SIG-M5 (cell line): ENCODE results near the gene COX14.
"Not testable (repeated sequence)": the region's sequence is repeated elsewhere in the genome, so short reads cannot be mapped to it uniquely, and the experiment has no call there.

Experiments
- DNase-seq: peaks from one replicate; lab custom pipeline; 2025; lab: John Stamatoyannopoulos, UW

The COX14 gene

DNA sequence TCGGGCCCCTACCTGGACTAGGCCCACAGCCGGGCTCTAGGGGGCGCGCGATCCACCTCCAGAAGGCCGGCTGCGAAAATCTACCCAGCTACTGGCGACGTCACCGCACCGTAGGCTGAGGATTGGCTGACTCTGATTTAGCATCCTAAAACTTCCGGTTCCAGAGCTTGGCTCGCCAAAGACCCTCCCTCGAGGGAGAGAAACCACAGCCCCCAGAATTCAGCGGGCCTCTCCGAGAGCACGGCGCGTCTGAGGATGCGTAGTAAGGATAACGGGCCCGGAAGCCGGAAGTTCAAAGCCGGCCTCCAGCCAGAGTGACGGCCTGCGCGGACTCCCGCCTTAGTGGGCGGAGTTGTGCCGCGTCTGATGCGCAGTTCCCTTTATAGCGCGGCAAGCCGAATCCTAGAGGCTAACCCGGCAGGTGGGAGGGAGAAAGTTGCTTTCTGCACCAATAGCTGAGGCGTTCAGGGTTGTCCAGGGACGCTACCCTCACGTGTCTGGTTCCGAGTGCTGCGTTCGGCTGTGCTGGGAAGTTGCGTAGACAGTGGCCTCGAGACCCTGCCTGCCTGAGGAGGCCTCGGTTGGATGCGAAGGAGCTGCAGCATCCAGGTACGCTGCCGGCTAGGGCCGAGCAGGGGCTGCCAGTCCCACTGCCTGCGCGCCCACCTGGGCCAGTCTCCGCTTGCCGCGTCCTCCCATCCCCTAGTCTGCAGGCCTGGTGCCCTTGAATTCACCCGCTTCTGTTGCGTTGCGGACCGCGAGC lies at the start of gene COX14:
COX14 (plus strand) TSS at position 544 of the 763 bp plus-strand sequence. CDS start 7,808 bp downstream, outside the sequence.
- DNase-seq, result peak; percentile 100

DNA sequence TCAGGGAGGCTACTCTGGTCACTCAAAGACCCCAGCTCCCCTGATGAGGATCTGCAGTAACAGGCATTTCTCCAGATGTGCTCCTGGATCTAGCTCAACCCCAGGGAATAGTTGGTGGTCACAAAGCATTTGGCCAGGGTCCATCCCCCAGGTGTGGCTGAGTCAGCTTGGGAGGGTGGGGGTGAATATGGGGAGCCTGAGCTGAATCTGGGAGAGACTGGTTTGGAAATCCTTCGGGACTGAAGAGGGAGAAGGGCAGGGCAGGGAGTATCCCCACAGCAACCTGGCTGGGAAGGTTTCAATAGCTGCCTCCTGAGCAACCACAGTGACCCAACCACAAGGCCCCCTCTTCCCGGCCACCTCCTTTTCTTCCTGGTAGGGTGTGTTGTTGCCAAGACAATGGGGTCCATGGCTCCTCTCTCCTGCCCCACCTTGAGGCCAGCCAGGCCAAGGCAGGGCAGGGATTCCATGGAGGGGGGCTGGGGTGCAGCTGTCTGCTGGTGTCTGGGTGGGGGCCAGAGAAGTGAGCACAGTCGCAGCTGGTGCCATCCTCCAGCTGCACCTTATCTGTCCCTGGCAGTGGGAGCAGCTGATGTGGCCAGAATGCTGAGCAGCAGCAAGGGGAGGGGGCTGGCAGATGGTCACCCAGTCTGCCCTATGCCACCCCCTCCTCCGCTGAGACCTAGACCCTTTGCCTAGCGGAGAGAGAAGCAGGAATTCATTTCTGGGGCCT lies 49.1 kb upstream of the COX14 start:
- DNase-seq, result no peak

GRCh38 chr12:50065726-50066310 lies 46.2 kb upstream of the COX14 start:
- DNase-seq, result no peak

- DNase-seq, result no peak
Observed at GRCh38 chr12:50066402-50066801, 45.6 kb upstream of the COX14 start.

GRCh38 chr12:50069069-50069468 lies 43.0 kb upstream of the COX14 start:
- DNase-seq, result no peak

DNA sequence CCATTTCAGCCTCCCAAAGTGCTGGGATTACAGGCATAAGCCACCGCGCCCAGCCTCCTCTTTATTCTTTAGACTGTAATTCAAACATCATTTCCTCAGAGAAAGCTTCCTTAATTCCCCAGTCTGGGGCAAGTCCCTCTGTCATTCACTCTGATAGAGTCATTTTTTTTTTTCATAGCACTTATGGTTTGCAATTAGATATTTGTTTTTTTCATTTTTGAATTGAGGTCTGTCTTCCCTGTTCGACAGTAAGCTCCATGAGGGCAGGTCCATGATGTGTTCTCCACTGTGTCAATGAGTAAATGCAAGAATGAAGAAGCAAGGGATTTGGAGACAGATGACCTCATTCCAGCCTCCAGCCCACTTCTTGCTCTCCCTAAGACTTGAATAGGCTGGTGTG lies 42.5 kb upstream of the COX14 start:
- no peak for DNase-seq

- DNase-seq, result no peak
Observed at GRCh38 chr12:50070314-50071060, 41.5 kb upstream of the COX14 start.

DNA sequence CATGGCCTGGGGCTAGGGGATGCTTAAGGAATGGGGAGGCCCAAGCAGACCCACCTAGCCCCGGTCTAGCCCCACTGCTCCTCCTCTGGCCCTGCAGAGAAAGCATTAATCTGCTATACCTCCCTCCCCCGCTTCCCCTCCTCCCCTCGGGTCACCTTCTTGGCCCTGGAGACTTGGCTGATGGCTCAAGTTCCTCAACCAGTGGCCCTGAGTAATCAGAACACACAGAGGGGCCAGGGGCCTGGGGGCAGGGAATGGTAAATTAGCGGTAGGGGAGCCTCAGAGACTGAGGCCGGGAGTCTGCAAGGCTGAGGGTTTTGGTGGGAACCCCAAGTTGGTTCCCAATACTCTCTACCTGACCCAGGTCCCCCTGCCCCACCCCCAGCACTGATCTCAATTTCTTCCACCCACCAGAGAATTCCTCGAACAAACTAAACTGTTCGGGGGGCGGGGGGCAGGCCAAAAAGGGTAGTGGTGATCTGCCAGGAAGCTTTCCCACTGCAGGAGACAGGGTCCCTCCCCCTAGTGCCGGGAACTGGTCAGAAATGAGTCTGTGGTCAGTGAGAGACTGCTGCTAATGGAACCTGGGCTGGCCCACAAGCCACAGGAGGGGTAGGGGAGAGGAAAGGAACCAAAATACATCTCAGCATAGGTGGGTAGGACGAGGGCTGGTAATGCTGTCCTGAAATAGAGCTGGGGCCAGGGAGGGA lies 39.7 kb upstream of the COX14 start:
- DNase-seq, result no peak

GRCh38 chr12:50073206-50073605 lies 38.8 kb upstream of the COX14 start:
- DNase-seq, result no peak

DNA sequence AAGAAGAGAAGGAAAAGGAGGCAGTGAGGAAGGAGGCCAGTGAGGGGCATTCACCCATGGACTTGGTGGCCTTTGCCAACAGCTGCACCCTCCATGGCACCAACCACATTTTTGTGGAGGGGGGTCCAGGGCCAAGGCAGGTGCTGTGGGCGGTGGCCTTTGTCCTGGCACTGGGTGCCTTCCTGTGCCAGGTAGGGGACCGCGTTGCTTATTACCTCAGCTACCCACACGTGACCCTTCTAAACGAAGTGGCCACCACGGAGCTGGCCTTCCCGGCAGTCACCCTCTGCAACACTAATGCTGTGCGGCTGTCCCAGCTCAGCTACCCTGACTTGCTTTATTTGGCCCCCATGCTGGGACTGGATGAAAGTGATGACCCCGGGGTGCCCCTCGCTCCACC lies 38.3 kb upstream of the COX14 start:
- DNase-seq, result no peak

DNA sequence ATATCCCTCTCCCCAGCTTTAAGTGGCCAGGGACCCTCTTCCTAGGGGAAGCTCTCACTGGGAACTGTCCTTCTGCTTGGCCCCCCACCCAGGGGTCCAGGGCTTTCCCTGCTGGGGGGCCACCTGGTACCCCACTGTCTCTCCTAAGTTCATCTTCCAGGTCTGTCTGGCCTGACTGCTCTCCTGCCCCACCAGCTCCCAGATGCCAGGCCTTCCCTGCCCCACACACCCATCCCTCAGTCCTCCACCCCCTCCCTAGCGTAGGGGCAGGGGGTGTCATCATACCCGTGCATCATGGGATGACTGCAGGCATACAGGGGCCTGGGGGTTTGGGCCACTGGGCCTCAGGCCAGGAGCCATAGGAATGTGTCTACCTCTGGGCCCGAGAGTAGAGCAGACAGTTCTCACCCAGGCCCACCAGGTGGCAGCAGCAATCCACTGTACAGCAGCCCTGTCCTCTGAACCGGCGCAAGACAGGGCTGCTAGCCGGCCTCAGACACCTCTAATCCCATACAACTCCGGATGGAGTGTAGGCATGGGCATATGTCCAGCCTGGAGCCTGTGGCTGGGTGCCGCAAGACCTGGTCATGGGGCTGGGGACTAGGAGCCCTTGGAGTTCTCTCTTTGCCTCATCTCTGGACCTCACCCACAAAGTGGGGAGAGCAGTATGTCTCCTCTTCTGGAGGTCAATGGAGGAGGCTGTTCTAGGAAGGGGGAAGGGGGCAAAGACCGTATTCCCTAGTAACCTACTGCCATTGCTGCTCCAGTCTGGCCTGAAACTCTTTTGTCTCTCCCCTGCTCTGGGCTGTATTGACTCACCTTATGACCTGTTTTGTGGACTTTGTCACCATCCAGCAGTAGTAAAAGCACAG lies 36.9 kb upstream of the COX14 start:
- DNase-seq, result no peak

GRCh38 chr12:50075808-50076170 lies 36.2 kb upstream of the COX14 start:
- no peak for DNase-seq

DNA sequence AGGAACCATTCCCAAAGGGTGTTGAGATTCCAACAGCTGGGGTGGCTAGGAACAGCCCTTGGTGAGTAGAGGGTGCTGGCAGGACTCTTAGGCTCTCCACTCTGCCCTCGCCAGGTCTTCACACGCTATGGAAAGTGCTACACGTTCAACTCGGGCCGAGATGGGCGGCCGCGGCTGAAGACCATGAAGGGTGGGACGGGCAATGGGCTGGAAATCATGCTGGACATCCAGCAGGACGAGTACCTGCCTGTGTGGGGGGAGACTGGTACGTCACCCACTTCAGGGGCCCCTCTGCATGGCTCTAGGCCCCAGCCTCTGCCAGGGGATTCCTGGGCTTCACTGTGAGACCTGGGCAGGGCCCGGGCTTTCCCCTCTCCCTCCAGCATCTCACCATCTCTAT lies 34.9 kb upstream of the COX14 start:
- no peak for DNase-seq

DNA sequence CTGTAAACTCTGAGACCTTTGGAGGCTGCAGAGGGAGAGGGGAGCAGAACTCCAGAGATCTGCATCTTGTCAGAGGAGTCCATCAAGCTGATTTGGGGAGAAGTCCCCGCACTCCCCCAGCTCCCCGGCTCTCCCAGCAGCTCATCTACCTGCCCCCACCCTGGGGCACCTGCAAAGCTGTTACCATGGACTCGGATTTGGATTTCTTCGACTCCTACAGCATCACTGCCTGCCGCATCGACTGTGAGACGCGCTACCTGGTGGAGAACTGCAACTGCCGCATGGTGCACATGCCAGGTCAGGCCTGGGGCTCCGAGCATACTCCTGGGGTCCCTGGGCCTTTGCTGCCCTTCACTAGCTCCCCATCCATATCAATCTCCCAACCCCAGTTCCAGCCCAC lies 33.8 kb upstream of the COX14 start:
- no peak for DNase-seq

GRCh38 chr12:50079771-50080170 lies 32.3 kb upstream of the COX14 start:
- DNase-seq, result no peak

DNA sequence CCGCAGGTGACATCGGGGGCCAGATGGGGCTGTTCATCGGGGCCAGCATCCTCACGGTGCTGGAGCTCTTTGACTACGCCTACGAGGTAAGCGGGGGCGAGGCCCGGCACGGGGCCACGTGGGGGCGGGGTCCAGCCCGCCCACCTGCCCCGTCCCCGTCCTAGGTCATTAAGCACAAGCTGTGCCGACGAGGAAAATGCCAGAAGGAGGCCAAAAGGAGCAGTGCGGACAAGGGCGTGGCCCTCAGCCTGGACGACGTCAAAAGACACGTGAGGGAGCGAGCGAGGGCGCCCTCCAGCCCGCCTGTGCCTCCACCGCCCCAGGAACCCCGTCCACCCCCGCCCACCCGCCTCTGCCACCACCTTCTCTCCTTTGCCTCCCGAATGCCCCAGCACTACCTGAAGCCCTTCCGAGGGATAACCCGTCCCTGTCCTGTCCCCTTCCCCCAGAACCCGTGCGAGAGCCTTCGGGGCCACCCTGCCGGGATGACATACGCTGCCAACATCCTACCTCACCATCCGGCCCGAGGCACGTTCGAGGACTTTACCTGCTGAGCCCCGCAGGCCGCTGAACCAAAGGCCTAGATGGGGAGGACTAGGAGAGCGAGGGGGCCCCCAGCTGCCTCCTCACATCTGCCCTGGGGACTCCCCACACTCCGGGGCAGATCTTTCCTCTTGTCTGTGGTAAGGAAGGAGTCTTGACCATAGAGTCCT lies 30.8 kb upstream of the COX14 start:
- no peak for DNase-seq

GRCh38 chr12:50082644-50083043 lies 29.4 kb upstream of the COX14 start:
- no peak for DNase-seq

DNA sequence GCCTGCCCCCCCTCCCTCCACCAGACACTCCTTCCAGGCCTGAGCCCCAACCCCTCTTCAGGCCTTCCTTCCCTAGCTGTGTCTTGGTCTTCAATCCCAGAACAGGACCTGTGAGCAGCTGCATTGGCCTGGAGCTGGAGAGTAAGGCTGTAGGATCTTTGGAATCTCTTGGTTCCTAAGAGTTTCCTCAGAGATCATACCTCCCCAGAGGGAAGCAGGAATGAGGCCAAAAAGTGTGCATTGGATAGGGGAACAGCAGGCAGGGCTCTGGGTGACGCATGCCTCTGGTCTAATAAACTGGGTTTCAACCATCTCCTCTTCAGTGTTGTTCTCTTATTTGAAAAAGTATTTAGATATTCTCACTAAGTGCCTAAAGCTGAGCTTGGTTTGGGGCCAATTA lies 28.7 kb upstream of the COX14 start:
- DNase-seq, result no peak

DNA sequence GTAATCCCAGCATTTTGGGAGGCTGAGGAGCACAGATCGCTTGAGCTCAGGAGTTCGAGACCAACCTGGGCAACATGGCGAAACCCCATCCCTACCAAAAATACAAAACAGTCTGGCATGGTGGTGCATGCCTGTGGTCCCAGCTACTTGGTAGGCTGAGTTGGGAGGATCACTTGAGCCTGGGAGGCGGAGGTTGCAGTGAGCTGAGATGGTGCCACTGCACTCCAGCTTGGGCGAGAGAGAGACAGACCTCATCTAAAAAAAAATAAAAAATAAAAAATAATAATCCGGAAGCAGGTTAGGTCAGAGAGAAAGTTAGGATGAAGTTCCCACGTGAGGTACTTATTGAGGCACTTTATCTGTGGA lies 27.6 kb upstream of the COX14 start:
- DNase-seq, result not testable (repeated sequence)
